KMS-11 (cell line): Measurements from ENCODE around the gene TTLL7.

Source experiments
- H2AFZ ChIP-seq: fragments of 200-600 bp; sonication (generic); 2 replicates; pipeline ENCODE4 v1.6.1; 2016; ENCODE audit warnings: antibody characterized with exemption, mixed run types, low read depth
- H3K27ac ChIP-seq: fragments of 200-600 bp; sonication (generic); 2 replicates; pipeline ENCODE4 v1.6.1; 2016; ENCODE audit warnings: mild to moderate bottlenecking, mixed run types
- H3K27me3 ChIP-seq: fragments of 200-600 bp; sonication (generic); 2 replicates; pipeline ENCODE4 v1.6.1; 2017; ENCODE audit warnings: mild to moderate bottlenecking, low read depth, mixed run types, moderate library complexity; ENCODE audit not compliant: insufficient read depth
- H3K36me3 ChIP-seq: fragments of 200-600 bp; sonication (generic); 2 replicates; pipeline ENCODE4 v1.6.1; 2017; ENCODE audit warnings: mild to moderate bottlenecking, mixed run types; ENCODE audit not compliant: insufficient read depth
- H3K4me1 ChIP-seq: fragments of 200-600 bp; sonication (generic); 2 replicates; pipeline ENCODE4 v1.6.1; 2016; ENCODE audit warnings: mild to moderate bottlenecking, low read depth, mixed run types; ENCODE audit not compliant: poor library complexity, severe bottlenecking
- H3K4me2 ChIP-seq: fragments of 200-600 bp; sonication (generic); 2 replicates; pipeline ENCODE4 v1.7.0; 2016; ENCODE audit warnings: mild to moderate bottlenecking, mixed run types
- H3K4me3 ChIP-seq: fragments of 200-600 bp; sonication (generic); IDR thresholded peaks from 2 replicates; pipeline ENCODE4 v1.6.1; 2017; ENCODE audit warnings: low read depth, low read length, mixed read lengths; ENCODE audit not compliant: insufficient read depth
- H3K79me2 ChIP-seq: fragments of 200-600 bp; sonication (generic); 2 replicates; pipeline ENCODE4 v1.6.1; 2016; ENCODE audit warnings: low read depth, mixed run types; ENCODE audit not compliant: insufficient read depth
- H3K9ac ChIP-seq: fragments of 200-600 bp; sonication (generic); 2 replicates; pipeline ENCODE4 v1.6.1; 2016; ENCODE audit warnings: mild to moderate bottlenecking, mixed run types
- H4K20me1 ChIP-seq: fragments of 200-600 bp; sonication (generic); 2 replicates; pipeline ENCODE4 v1.6.1; 2016; ENCODE audit warnings: mild to moderate bottlenecking, mixed run types; ENCODE audit not compliant: insufficient read depth
- TF ChIP-seq, protein P1 (sequence below): fragments of 200-600 bp; sonication (generic); conservative IDR thresholded peaks from 2 replicates; pipeline ENCODE4 v1.6.1; 2017; ENCODE audit warnings: low read depth, mild to moderate bottlenecking, antibody characterized with exemption, low read length, moderate library complexity, mixed read lengths

The TTLL7 gene

DNA sequence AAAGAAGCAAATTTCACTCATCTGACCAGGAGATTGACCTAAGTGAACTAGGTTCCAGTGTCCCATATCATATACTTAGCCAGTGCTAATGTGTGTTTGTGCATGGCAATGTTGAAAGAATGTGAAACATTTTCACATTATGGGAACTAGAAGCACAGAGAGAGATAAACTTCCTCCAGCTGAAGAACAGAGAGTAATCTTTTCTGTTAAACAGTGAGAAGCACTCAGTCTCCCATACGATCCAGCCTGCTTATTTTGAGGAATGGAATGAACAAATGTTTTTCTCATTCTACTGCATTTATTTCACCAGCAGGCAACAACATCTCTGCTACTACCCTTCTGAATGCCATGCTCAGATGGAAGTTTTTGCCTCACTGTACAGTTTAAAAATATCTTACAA is 170.5 kb downstream of the TTLL7 start:
- Histone ChIP-seq H3K9ac (no peak overlapping the region), H4K20me1 (no peaks in the 10 kb centered on the region), H3K27me3 (no peaks in the 10 kb centered on the region), H3K36me3 (no peaks in the 10 kb centered on the region), H3K79me2 (no peaks in the 10 kb centered on the region), H2AFZ (no peak overlapping the region), H3K27ac (no peak overlapping the region), H3K4me1 (no peaks in the 10 kb centered on the region), H3K4me2 (no peak overlapping the region), H3K4me3 (no peak overlapping the region)
- TF ChIP-seq, protein P1, sequence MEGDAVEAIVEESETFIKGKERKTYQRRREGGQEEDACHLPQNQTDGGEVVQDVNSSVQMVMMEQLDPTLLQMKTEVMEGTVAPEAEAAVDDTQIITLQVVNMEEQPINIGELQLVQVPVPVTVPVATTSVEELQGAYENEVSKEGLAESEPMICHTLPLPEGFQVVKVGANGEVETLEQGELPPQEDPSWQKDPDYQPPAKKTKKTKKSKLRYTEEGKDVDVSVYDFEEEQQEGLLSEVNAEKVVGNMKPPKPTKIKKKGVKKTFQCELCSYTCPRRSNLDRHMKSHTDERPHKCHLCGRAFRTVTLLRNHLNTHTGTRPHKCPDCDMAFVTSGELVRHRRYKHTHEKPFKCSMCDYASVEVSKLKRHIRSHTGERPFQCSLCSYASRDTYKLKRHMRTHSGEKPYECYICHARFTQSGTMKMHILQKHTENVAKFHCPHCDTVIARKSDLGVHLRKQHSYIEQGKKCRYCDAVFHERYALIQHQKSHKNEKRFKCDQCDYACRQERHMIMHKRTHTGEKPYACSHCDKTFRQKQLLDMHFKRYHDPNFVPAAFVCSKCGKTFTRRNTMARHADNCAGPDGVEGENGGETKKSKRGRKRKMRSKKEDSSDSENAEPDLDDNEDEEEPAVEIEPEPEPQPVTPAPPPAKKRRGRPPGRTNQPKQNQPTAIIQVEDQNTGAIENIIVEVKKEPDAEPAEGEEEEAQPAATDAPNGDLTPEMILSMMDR: no peak

DNA sequence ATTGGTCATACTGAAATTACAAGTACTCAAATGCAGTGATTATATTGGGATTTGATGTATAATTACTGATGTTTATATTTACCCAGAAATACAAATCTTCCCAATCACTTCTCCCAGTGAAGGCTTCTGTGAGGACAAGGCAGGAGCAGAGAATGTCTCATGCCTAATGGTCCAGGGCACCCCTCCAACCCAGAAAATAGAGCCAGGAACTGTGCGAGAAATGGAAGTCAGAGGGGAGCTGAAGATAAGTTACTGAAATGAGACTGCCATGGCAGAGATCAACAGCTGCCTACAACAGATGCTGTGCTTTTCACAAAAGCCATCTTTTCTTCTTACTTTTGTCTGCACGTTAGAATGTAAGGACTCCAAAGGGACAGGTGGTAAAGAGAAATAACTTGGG is 171.2 kb downstream of the TTLL7 start:
- Histone ChIP-seq H3K4me3 (no peak overlapping the region), H3K27ac (no peak overlapping the region), H2AFZ (no peak overlapping the region), H3K9ac (no peak overlapping the region), H3K36me3 (no peaks in the 10 kb centered on the region), H3K79me2 (no peaks in the 10 kb centered on the region), H3K4me2 (no peak overlapping the region), H3K27me3 (no peaks in the 10 kb centered on the region), H4K20me1 (no peaks in the 10 kb centered on the region), H3K4me1 (no peaks in the 10 kb centered on the region)
- TF ChIP-seq, protein P1: no peak

- Histone ChIP-seq H3K4me2 (no peak overlapping the region), H3K27me3 (no peaks in the 10 kb centered on the region), H3K27ac (no peak overlapping the region), H2AFZ (no peak overlapping the region), H3K79me2 (no peaks in the 10 kb centered on the region), H4K20me1 (no peaks in the 10 kb centered on the region), H3K9ac (no peak overlapping the region), H3K4me3 (no peak overlapping the region), H3K4me1 (no peaks in the 10 kb centered on the region), H3K36me3 (no peaks in the 10 kb centered on the region)
- TF ChIP-seq, protein P1: no peak
Measured at GRCh38 chr1:83822208-83822607, 176.7 kb downstream of the TTLL7 start.

- Histone ChIP-seq H3K9ac (no peak overlapping the region), H3K4me3 (no peak overlapping the region), H3K4me2 (no peak overlapping the region), H2AFZ (no peak overlapping the region), H4K20me1 (no peaks in the 10 kb centered on the region), H3K36me3 (no peaks in the 10 kb centered on the region), H3K79me2 (no peaks in the 10 kb centered on the region), H3K27ac (no peak overlapping the region), H3K4me1 (no peaks in the 10 kb centered on the region), H3K27me3 (no peaks in the 10 kb centered on the region)
- TF ChIP-seq, protein P1: no peak
Measured at GRCh38 chr1:83819436-83819835, 179.5 kb downstream of the TTLL7 start.
